Calu3 (cell line): ENCODE data around the gene ZNF541. TPM values are rescaled to one million over a fixed set of nuclear protein-coding genes. Genes with fewer than 3 reads are reported as not detected.

Experiments used
- BruUV-seq: library from RNA; stranded (reverse); fragments of 400-500 nt; replicated peaks from 2 replicates; lab custom pipeline; 2021; lab: Mats Ljungman, UMichigan
- CTCF ChIA-PET: fragments of 300-600 bp; sonication (Branson Sonifier 250); formaldehyde crosslinking; loops from one replicate; lab custom pipeline; 2022; ENCODE audit warnings: antibody characterized with exemption; lab: Charles Lee
- DNase-seq: peaks from one replicate; pipeline ENCODE4 v3.0.0; 2022
- H3K27ac Mint-ChIP-seq: one replicate; pipeline ENCODE4 v1.8.0; 2022; ENCODE audit warnings: mixed read lengths; ENCODE audit not compliant: unreplicated experiment
- H3K27me3 Mint-ChIP-seq: one replicate; pipeline ENCODE4 v1.8.0; 2022; ENCODE audit warnings: mixed read lengths; ENCODE audit not compliant: unreplicated experiment
- H3K36me3 Mint-ChIP-seq: one replicate; pipeline ENCODE4 v1.8.0; 2022; ENCODE audit warnings: mild to moderate bottlenecking, moderate library complexity, mixed read lengths; ENCODE audit not compliant: insufficient read depth, unreplicated experiment
- H3K4me1 Mint-ChIP-seq: one replicate; pipeline ENCODE4 v1.8.0; 2022; ENCODE audit warnings: mild to moderate bottlenecking, low read depth, mixed read lengths; ENCODE audit not compliant: unreplicated experiment
- H3K4me3 Mint-ChIP-seq: one replicate; pipeline ENCODE4 v1.8.0; 2022; ENCODE audit warnings: mild to moderate bottlenecking, low read depth, moderate library complexity, mixed read lengths; ENCODE audit not compliant: unreplicated experiment
- H3K9me3 Mint-ChIP-seq: one replicate; pipeline ENCODE4 v1.8.0; 2022; ENCODE audit warnings: low read depth, mixed read lengths; ENCODE audit not compliant: unreplicated experiment
- CTCF ChIP-seq: fragments of 200-600 bp; IDR thresholded peaks from one replicate; pipeline ENCODE4 v1.8.0; 2022; ENCODE audit warnings: antibody characterized with exemption; ENCODE audit not compliant: unreplicated experiment
- intact Hi-C: fragments of 100-400 bp; cut with micrococcal nuclease; formaldehyde crosslinking; loops from one replicate; pipeline ENCODE4 v1.10.0; 2022; ENCODE audit not compliant: unreplicated experiment
- total RNA-seq: library from RNA; stranded (reverse); gene quantifications from 2 replicates; pipeline ENCODE4 v1.2.3, GENCODE V29; 2022

Gene ZNF541
- total RNA-seq, 1 experiment from 2014 or later, result not detected

GRCh38 chr19:47534628-47535027 is 38.3 kb downstream of the ZNF541 start:
- no peak overlapping the region for H3K4me3 Mint-ChIP-seq

GRCh38 chr19:47531640-47532387 is 41.1 kb downstream of the ZNF541 start:
- no peak overlapping the region for H3K4me3 Mint-ChIP-seq
- no peak for TF ChIP-seq CTCF
- CTCF ChIA-PET, result interaction anchor here (0.6 to 1.6 kb wide), 3 partner anchors 95 to 413 kb away, joined by 3 to 6 read pairs (median 4); no protein-coding TSS in a partner anchor
- no TSS peak for BruUV-seq
- H3K36me3 Mint-ChIP-seq, result no peaks in the 10 kb centered on the region
- no peak overlapping the region for H3K27ac Mint-ChIP-seq
- DNase-seq, result no peak
- intact Hi-C loops, result no loop called here
- no peaks in the 10 kb centered on the region for H3K9me3 Mint-ChIP-seq
- H3K27me3 Mint-ChIP-seq, result peaks cover 22% of the 10 kb centered on the region
- no peaks in the 10 kb centered on the region for H3K4me1 Mint-ChIP-seq

More at GRCh38 chr19:47534628-47535027, 38.3 kb downstream of the ZNF541 start:
- CTCF ChIA-PET, result no interaction called here
- TF ChIP-seq CTCF, result no peak
- BruUV-seq, result no TSS peak
- DNase-seq, result no peak
- H3K9me3 Mint-ChIP-seq, result no peaks in the 10 kb centered on the region
- intact Hi-C loops, result no loop called here
- H3K36me3 Mint-ChIP-seq, result no peaks in the 10 kb centered on the region
- H3K4me1 Mint-ChIP-seq, result no peaks in the 10 kb centered on the region
- no peak overlapping the region for H3K27ac Mint-ChIP-seq
- peaks cover 50% of the 10 kb centered on the region for H3K27me3 Mint-ChIP-seq

GRCh38 chr19:47529018-47529742 is 43.8 kb downstream of the ZNF541 start:
- Mint-ChIP-seq H3K27ac (no peak overlapping the region), H3K4me1 (no peaks in the 10 kb centered on the region), H3K9me3 (no peaks in the 10 kb centered on the region), H3K36me3 (no peaks in the 10 kb centered on the region), H3K4me3 (no peak overlapping the region), H3K27me3 (peaks cover 21% of the 10 kb centered on the region)
- no TSS peak for BruUV-seq
- CTCF ChIA-PET, result interaction anchor here (0.5 kb wide), 1 partner anchor 14 kb away, joined by 3 read pairs; no protein-coding TSS in a partner anchor
- TF ChIP-seq CTCF, result no peak
- no peak for DNase-seq
- intact Hi-C loops, result no loop called here

- intact Hi-C loops, result no loop called here
- no peaks in the 10 kb centered on the region for H3K9me3 Mint-ChIP-seq
- no peak overlapping the region for H3K27ac Mint-ChIP-seq
- H3K36me3 Mint-ChIP-seq, result no peaks in the 10 kb centered on the region
- CTCF ChIA-PET, result no interaction called here
- no peak for DNase-seq
- H3K4me1 Mint-ChIP-seq, result no peaks in the 10 kb centered on the region
- no peak overlapping the region for H3K4me3 Mint-ChIP-seq
- H3K27me3 Mint-ChIP-seq, result peaks cover 9% of the 10 kb centered on the region
- no TSS peak for BruUV-seq
- no peak for TF ChIP-seq CTCF
Measured at GRCh38 chr19:47526798-47527197, 46.1 kb downstream of the ZNF541 start.
